Uterus (tissue), 2 donors: ENCODE results near the gene GNAS-AS1.

Source experiments
- POLR2A ChIP-seq, 2 donors: fragments of 450-650 bp; IDR thresholded peaks; one replicate each; pipeline ENCODE4 v1.6.1; 2016; ENCODE audit warnings: antibody characterized with exemption in 2 of 2, mild to moderate bottlenecking in 1 of 2, moderate library complexity in 1 of 2
- TF ChIP-seq, protein P1 (sequence below), 4 experiments: fragments of 200-600 bp in 2 of 4; fragments of 450-650 bp in 2 of 4; sonication (generic) in 2 of 4; IDR thresholded peaks; one replicate each; pipeline ENCODE4 v1.5.1; 2016 to 2019; ENCODE audit warnings: antibody characterized with exemption in 4 of 4, mild to moderate bottlenecking in 2 of 4, moderate library complexity in 1 of 4

DNA sequence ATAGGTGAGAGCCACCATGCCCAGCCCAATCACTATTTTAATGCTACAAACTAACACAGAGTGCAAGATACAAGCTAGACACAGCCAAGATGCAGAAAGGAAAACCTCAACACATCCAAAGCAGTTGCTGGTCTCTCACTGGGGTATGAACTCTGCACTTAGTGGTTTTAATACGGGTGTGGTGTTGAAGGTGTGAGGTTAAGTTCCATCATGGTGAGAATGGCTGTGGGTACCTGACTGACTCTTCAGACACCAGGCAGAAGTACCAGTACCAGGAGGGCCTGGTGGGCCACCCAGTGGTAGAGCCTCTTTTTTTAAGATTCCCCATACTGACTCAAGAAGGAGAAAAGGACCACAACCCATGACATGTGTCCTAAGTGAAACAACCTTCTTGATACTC is 13.0 kb downstream of the GNAS-AS1 start:
- TF ChIP-seq, protein P1, sequence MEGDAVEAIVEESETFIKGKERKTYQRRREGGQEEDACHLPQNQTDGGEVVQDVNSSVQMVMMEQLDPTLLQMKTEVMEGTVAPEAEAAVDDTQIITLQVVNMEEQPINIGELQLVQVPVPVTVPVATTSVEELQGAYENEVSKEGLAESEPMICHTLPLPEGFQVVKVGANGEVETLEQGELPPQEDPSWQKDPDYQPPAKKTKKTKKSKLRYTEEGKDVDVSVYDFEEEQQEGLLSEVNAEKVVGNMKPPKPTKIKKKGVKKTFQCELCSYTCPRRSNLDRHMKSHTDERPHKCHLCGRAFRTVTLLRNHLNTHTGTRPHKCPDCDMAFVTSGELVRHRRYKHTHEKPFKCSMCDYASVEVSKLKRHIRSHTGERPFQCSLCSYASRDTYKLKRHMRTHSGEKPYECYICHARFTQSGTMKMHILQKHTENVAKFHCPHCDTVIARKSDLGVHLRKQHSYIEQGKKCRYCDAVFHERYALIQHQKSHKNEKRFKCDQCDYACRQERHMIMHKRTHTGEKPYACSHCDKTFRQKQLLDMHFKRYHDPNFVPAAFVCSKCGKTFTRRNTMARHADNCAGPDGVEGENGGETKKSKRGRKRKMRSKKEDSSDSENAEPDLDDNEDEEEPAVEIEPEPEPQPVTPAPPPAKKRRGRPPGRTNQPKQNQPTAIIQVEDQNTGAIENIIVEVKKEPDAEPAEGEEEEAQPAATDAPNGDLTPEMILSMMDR (IDR thresholded peaks at IDR 0.05): no peak
- TF ChIP-seq POLR2A (IDR thresholded peaks at IDR 0.05): no peak
